Calu3 (cell line): ENCODE data around the gene DYSF. TPM values are rescaled to one million over a fixed set of nuclear protein-coding genes. Genes with fewer than 3 reads are reported as not detected.

Source experiments
- BruUV-seq: library from RNA; stranded (reverse); fragments of 400-500 nt; replicated peaks from 2 replicates; lab custom pipeline; 2021; lab: Mats Ljungman, UMichigan
- CTCF ChIA-PET: fragments of 300-600 bp; sonication (Branson Sonifier 250); formaldehyde crosslinking; loops from one replicate; lab custom pipeline; 2022; ENCODE audit warnings: antibody characterized with exemption; lab: Charles Lee
- DNase-seq: peaks from one replicate; pipeline ENCODE4 v3.0.0; 2022
- H3K27ac Mint-ChIP-seq: one replicate; pipeline ENCODE4 v1.8.0; 2022; ENCODE audit warnings: mixed read lengths; ENCODE audit not compliant: unreplicated experiment
- H3K27me3 Mint-ChIP-seq: one replicate; pipeline ENCODE4 v1.8.0; 2022; ENCODE audit warnings: mixed read lengths; ENCODE audit not compliant: unreplicated experiment
- H3K36me3 Mint-ChIP-seq: one replicate; pipeline ENCODE4 v1.8.0; 2022; ENCODE audit warnings: mild to moderate bottlenecking, moderate library complexity, mixed read lengths; ENCODE audit not compliant: insufficient read depth, unreplicated experiment
- H3K4me1 Mint-ChIP-seq: one replicate; pipeline ENCODE4 v1.8.0; 2022; ENCODE audit warnings: mild to moderate bottlenecking, low read depth, mixed read lengths; ENCODE audit not compliant: unreplicated experiment
- H3K4me3 Mint-ChIP-seq: one replicate; pipeline ENCODE4 v1.8.0; 2022; ENCODE audit warnings: mild to moderate bottlenecking, low read depth, moderate library complexity, mixed read lengths; ENCODE audit not compliant: unreplicated experiment
- H3K9me3 Mint-ChIP-seq: one replicate; pipeline ENCODE4 v1.8.0; 2022; ENCODE audit warnings: low read depth, mixed read lengths; ENCODE audit not compliant: unreplicated experiment
- CTCF ChIP-seq: fragments of 200-600 bp; IDR thresholded peaks from one replicate; pipeline ENCODE4 v1.8.0; 2022; ENCODE audit warnings: antibody characterized with exemption; ENCODE audit not compliant: unreplicated experiment
- intact Hi-C: fragments of 100-400 bp; cut with micrococcal nuclease; formaldehyde crosslinking; loops from one replicate; pipeline ENCODE4 v1.10.0; 2022; ENCODE audit not compliant: unreplicated experiment
- total RNA-seq: library from RNA; stranded (reverse); gene quantifications from 2 replicates; pipeline ENCODE4 v1.2.3, GENCODE V29; 2022

The DYSF gene
- total RNA-seq, 1 experiment from 2014 or later: 3.2 TPM

GRCh38 chr2:71417300-71418202 is 35.8 kb upstream of the DYSF start:
- BruUV-seq: TSS peak; percentile 18

GRCh38 chr2:71419145-71419544 is 34.2 kb upstream of the DYSF start:
- Mint-ChIP-seq H3K36me3 (peaks cover 27% of the 10 kb centered on the region), H3K4me3 (no peak overlapping the region), H3K27me3 (no peaks in the 10 kb centered on the region), H3K27ac (no peak overlapping the region), H3K4me1 (no peaks in the 10 kb centered on the region), H3K9me3 (no peaks in the 10 kb centered on the region)
- CTCF ChIA-PET: no interaction called here
- no peak for DNase-seq
- no peak for TF ChIP-seq CTCF
- intact Hi-C loops: no loop called here
- no TSS peak for BruUV-seq

More at GRCh38 chr2:71417300-71418202, 35.8 kb upstream of the DYSF start:
- no peak for DNase-seq
- no peak for TF ChIP-seq CTCF
- Mint-ChIP-seq H3K36me3 (peaks cover 15% of the 10 kb centered on the region), H3K27ac (peak overlapping the region; percentile 81), H3K9me3 (no peaks in the 10 kb centered on the region), H3K27me3 (no peaks in the 10 kb centered on the region), H3K4me3 (peak overlapping the region; percentile 71), H3K4me1 (no peaks in the 10 kb centered on the region)
- intact Hi-C loops: no loop called here
- CTCF ChIA-PET: interaction anchor here (0.7 kb wide), 1 partner anchor 342 kb away, joined by 4 read pairs; no protein-coding TSS in a partner anchor

GRCh38 chr2:71419976-71420375 is 33.4 kb upstream of the DYSF start:
- Mint-ChIP-seq H3K27ac (no peak overlapping the region), H3K9me3 (no peaks in the 10 kb centered on the region), H3K4me1 (no peaks in the 10 kb centered on the region), H3K4me3 (no peak overlapping the region), H3K27me3 (no peaks in the 10 kb centered on the region), H3K36me3 (peaks cover 32% of the 10 kb centered on the region)
- no TSS peak for BruUV-seq
- intact Hi-C loops: no loop called here
- CTCF ChIA-PET: interaction anchor here (0.6 kb wide), 1 partner anchor 90 kb away, joined by 7 read pairs; no protein-coding TSS in a partner anchor
- no peak for TF ChIP-seq CTCF
- DNase-seq: no peak

- Mint-ChIP-seq H3K27ac (no peak overlapping the region), H3K4me3 (no peak overlapping the region), H3K4me1 (peaks cover 13% of the 10 kb centered on the region), H3K27me3 (no peaks in the 10 kb centered on the region), H3K36me3 (peaks cover 35% of the 10 kb centered on the region), H3K9me3 (no peaks in the 10 kb centered on the region)
- no peak for TF ChIP-seq CTCF
- intact Hi-C loops: no loop called here
- CTCF ChIA-PET: no interaction called here
- DNase-seq: no peak
- no TSS peak for BruUV-seq
Observed at GRCh38 chr2:71422786-71423185, 30.6 kb upstream of the DYSF start.
